ENCODE data around the gene HIP1R.

Gene HIP1R

GRCh38 chr12:122860854-122861586 is 25.8 kb downstream of the HIP1R start:
- DNase-seq (ENCODE audit: low spot score): no peak

GRCh38 chr12:122861587-122861970 is 26.3 kb downstream of the HIP1R start:
- no peak for DNase-seq (ENCODE audit: low spot score)

GRCh38 chr12:122862110-122862634 is 26.9 kb downstream of the HIP1R start:
- DNase-seq (ENCODE audit: low spot score): no peak

GRCh38 chr12:122862872-122863701 is 27.8 kb downstream of the HIP1R start:
- no peak for DNase-seq (ENCODE audit: low spot score)

- DNase-seq (ENCODE audit: low spot score): no peak
These were observed 29.6 kb downstream of the HIP1R start for GRCh38 chr12:122864894-122865253.

GRCh38 chr12:122865268-122866231 is 30.3 kb downstream of the HIP1R start:
- DNase-seq (ENCODE audit: low spot score): peak; percentile 53

- no peak for DNase-seq (ENCODE audit: low spot score)
These were observed 31.1 kb downstream of the HIP1R start for GRCh38 chr12:122866379-122866778.

GRCh38 chr12:122866950-122867607 is 31.8 kb downstream of the HIP1R start:
- no peak for DNase-seq (ENCODE audit: low spot score)

GRCh38 chr12:122867691-122868461 is 32.6 kb downstream of the HIP1R start:
- DNase-seq (ENCODE audit: low spot score): no peak

- DNase-seq (ENCODE audit: low spot score): no peak
These were observed 33.4 kb downstream of the HIP1R start for GRCh38 chr12:122868471-122869177.

- no peak for DNase-seq (ENCODE audit: low spot score)
These were observed 34.1 kb downstream of the HIP1R start for GRCh38 chr12:122869207-122869973.

GRCh38 chr12:122870163-122870842 is 35.0 kb downstream of the HIP1R start:
- no peak for DNase-seq (ENCODE audit: low spot score)

- no peak for DNase-seq (ENCODE audit: low spot score)
These were observed 35.8 kb downstream of the HIP1R start for GRCh38 chr12:122870867-122871664.

GRCh38 chr12:122871851-122872780 is 36.9 kb downstream of the HIP1R start:
- peak; percentile 35 for DNase-seq (ENCODE audit: low spot score)

- DNase-seq (ENCODE audit: low spot score): no peak
These were observed 37.6 kb downstream of the HIP1R start for GRCh38 chr12:122872815-122873361.

GRCh38 chr12:122873540-122873939 is 38.3 kb downstream of the HIP1R start:
- no peak for DNase-seq (ENCODE audit: low spot score)

Data from germinal center (tissue), 1 donor.